Stomach (tissue), 4 donors: ENCODE data around the gene PRKG1.

Source experiments
- CTCF ChIP-seq, 7 experiments: fragments of 450-650 bp in 4 of 7; fragments of 200-600 bp in 3 of 7; sonication (generic) in 3 of 7; IDR thresholded peaks; one replicate each; pipeline ENCODE4 v1.5.1; 2016 to 2019; ENCODE audit warnings: antibody characterized with exemption in 7 of 7, control low read depth in 2 of 7, mild to moderate bottlenecking in 1 of 7
- POLR2A ChIP-seq, 4 donors: fragments of 450-650 bp; IDR thresholded peaks; one replicate each; pipeline ENCODE4 v1.6.1; 2016; ENCODE audit warnings: antibody characterized with exemption in 4 of 4, control low read depth in 2 of 4, mild to moderate bottlenecking in 1 of 4, moderate library complexity in 1 of 4
- POLR2AphosphoS5 ChIP-seq, 3 donors: sonication (generic); formaldehyde crosslinking; IDR thresholded peaks; one replicate each; pipeline ENCODE4 v1.6.1; 2016; ENCODE audit warnings: antibody characterized with exemption in 3 of 3

- TF ChIP-seq CTCF (IDR thresholded peaks at IDR 0.05) (no peak), POLR2A (IDR thresholded peaks at IDR 0.05) (no peak), POLR2AphosphoS5 (IDR thresholded peaks at IDR 0.05) (no peak)
Observed at GRCh38 chr10:51314481-51314880, 240.2 kb downstream of the PRKG1 start.
